Upper lobe of left lung (tissue), 4 donors: Measurements from ENCODE around the gene MRPL38.

Source experiments
- CTCF ChIP-seq, 6 experiments: fragments of 450-650 bp in 4 of 6; fragments of 200-600 bp in 2 of 6; sonication (generic) in 2 of 6; IDR thresholded peaks; one replicate each; pipeline ENCODE4 v1.5.1; 2016 to 2019; ENCODE audit warnings: antibody characterized with exemption in 6 of 6
- POLR2A ChIP-seq, 4 donors: fragments of 450-650 bp; IDR thresholded peaks; one replicate each; pipeline ENCODE4 v1.5.1; 2016 to 2017; ENCODE audit warnings: antibody characterized with exemption in 4 of 4, mild to moderate bottlenecking in 2 of 4
- POLR2AphosphoS5 ChIP-seq, 2 donors: sonication (generic); formaldehyde crosslinking; IDR thresholded peaks; one replicate each; pipeline ENCODE4 v1.5.1; 2017; ENCODE audit warnings: antibody characterized with exemption in 2 of 2

- TF ChIP-seq CTCF (IDR thresholded peaks at IDR 0.05) (no peak), POLR2AphosphoS5 (IDR thresholded peaks at IDR 0.05) (no peak), POLR2A (IDR thresholded peaks at IDR 0.05) (no peak)
Observed at GRCh38 chr17:75943491-75943890, 38.8 kb upstream of the MRPL38 start.
